GM18909 (cell line): Measurements from ENCODE around the gene CENPM.
"Not testable (repeated sequence)": the region's sequence is repeated elsewhere in the genome, so short reads cannot be mapped to it uniquely, and the experiment has no call there.

Experiments used
- ATAC-seq: cut with Tn5 transposase; IDR thresholded peaks from one replicate; pipeline ENCODE4 v1.9.1; 2021; ENCODE audit warnings: mild to moderate bottlenecking; ENCODE audit not compliant: unreplicated experiment, poor library complexity

Gene CENPM

GRCh38 chr22:41968601-41969000 is 21.6 kb upstream of the CENPM start:
- no peak for ATAC-seq

GRCh38 chr22:41966607-41967240 is 19.8 kb upstream of the CENPM start:
- ATAC-seq, result no peak

GRCh38 chr22:41966225-41966606 is 19.3 kb upstream of the CENPM start:
- no peak for ATAC-seq

GRCh38 chr22:41964112-41964491 is 17.1 kb upstream of the CENPM start:
- ATAC-seq, result no peak

GRCh38 chr22:41963453-41964111 is 16.6 kb upstream of the CENPM start:
- no peak for ATAC-seq

- ATAC-seq, result peak; percentile 33
These were observed 11.1 kb upstream of the CENPM start for GRCh38 chr22:41957941-41958556.

- ATAC-seq, result no peak
These were observed 5.8 kb upstream of the CENPM start for GRCh38 chr22:41952713-41953112.

- ATAC-seq, result no peak
These were observed 5.0 kb upstream of the CENPM start, which contains the start of gene SMIM45 for GRCh38 chr22:41951898-41952474. SMIM45 (plus strand) TSS chr22:41952150.

- no peak for ATAC-seq
These were observed 2.5 kb upstream of the CENPM start for GRCh38 chr22:41949297-41949965.

- not testable (repeated sequence) for ATAC-seq
These were observed 2.0 kb upstream of the CENPM start for GRCh38 chr22:41948928-41949296.

GRCh38 chr22:41948142-41948541 is 1.2 kb upstream of the CENPM start:
- no peak for ATAC-seq

- no peak for ATAC-seq
These were observed 600 bp upstream of the CENPM start for GRCh38 chr22:41947424-41948080.

GRCh38 chr22:41943661-41944209 is 3.2 kb downstream of the CENPM start:
- no peak for ATAC-seq

GRCh38 chr22:41940832-41941765 is 5.9 kb downstream of the CENPM start:
- ATAC-seq, result peak; percentile 42

GRCh38 chr22:41939981-41940831 is 6.7 kb downstream of the CENPM start:
- peak; percentile 60 for ATAC-seq

GRCh38 chr22:41936894-41937169 is 10.1 kb downstream of the CENPM start:
- no peak for ATAC-seq

GRCh38 chr22:41935509-41935908 is 11.4 kb downstream of the CENPM start:
- ATAC-seq, result no peak

- ATAC-seq, result no peak
These were observed 12.0 kb downstream of the CENPM start for GRCh38 chr22:41935015-41935351.
